ENCODE data around the gene KCNJ6.

KCNJ6 gene

GRCh38 chr21:37862536-37862935 is 53.7 kb downstream of the KCNJ6 start:
- no peaks in the 10 kb centered on the region for H3K9me3 Mint-ChIP-seq
- TF ChIP-seq CTCF (IDR thresholded peaks at IDR 0.05; ENCODE audit: unreplicated experiment in 3 of 3): no peak
- H3K36me3 Mint-ChIP-seq (ENCODE audit: low read depth): no peaks in the 10 kb centered on the region
- peaks cover 6% of the 10 kb centered on the region for H3K4me1 Mint-ChIP-seq
- H3K4me3 Mint-ChIP-seq: no peak overlapping the region
- H3K27me3 Mint-ChIP-seq (ENCODE audit: low read depth): peaks cover 6% of the 10 kb centered on the region
- H3K27ac Mint-ChIP-seq: peak overlapping the region in 2 of 3 experiments; percentile 2 to 15

GRCh38 chr21:37861561-37861960 is 54.7 kb downstream of the KCNJ6 start:
- H3K4me1 Mint-ChIP-seq: peaks cover 6% of the 10 kb centered on the region
- no peak for TF ChIP-seq CTCF (IDR thresholded peaks at IDR 0.05; ENCODE audit: unreplicated experiment in 3 of 3)
- H3K9me3 Mint-ChIP-seq: peaks cover 3% of the 10 kb centered on the region
- H3K4me3 Mint-ChIP-seq: no peak overlapping the region
- no peak overlapping the region for H3K27ac Mint-ChIP-seq
- H3K27me3 Mint-ChIP-seq (ENCODE audit: low read depth): peaks cover 10% of the 10 kb centered on the region
- no peaks in the 10 kb centered on the region for H3K36me3 Mint-ChIP-seq (ENCODE audit: low read depth)

GRCh38 chr21:37860416-37860815 is 55.8 kb downstream of the KCNJ6 start:
- H3K9me3 Mint-ChIP-seq: peaks cover 5% of the 10 kb centered on the region
- peaks cover 10% of the 10 kb centered on the region for H3K27me3 Mint-ChIP-seq (ENCODE audit: low read depth)
- H3K4me1 Mint-ChIP-seq: peaks cover 17% of the 10 kb centered on the region
- no peaks in the 10 kb centered on the region for H3K36me3 Mint-ChIP-seq (ENCODE audit: low read depth)
- no peak overlapping the region for H3K27ac Mint-ChIP-seq
- TF ChIP-seq CTCF (IDR thresholded peaks at IDR 0.05; ENCODE audit: unreplicated experiment in 3 of 3): no peak
- no peak overlapping the region for H3K4me3 Mint-ChIP-seq

- H3K4me3 Mint-ChIP-seq: peak overlapping the region in 1 of 3 experiments; percentile 11
- no peaks in the 10 kb centered on the region for H3K36me3 Mint-ChIP-seq (ENCODE audit: low read depth)
- peaks cover 20% of the 10 kb centered on the region for H3K4me1 Mint-ChIP-seq
- peaks cover 4% of the 10 kb centered on the region for H3K27me3 Mint-ChIP-seq (ENCODE audit: low read depth)
- no peak for TF ChIP-seq CTCF (IDR thresholded peaks at IDR 0.05; ENCODE audit: unreplicated experiment in 3 of 3)
- peaks cover 25% of the 10 kb centered on the region for H3K9me3 Mint-ChIP-seq
- H3K27ac Mint-ChIP-seq: peak overlapping the region; percentile 34 to 86 (median 80)
These were observed 60.3 kb downstream of the KCNJ6 start for GRCh38 chr21:37855647-37856625.

GRCh38 chr21:37855271-37855646 is 61.0 kb downstream of the KCNJ6 start:
- TF ChIP-seq CTCF (IDR thresholded peaks at IDR 0.05; ENCODE audit: unreplicated experiment in 3 of 3): no peak
- peak overlapping the region; percentile 34 to 86 (median 80) for H3K27ac Mint-ChIP-seq
- H3K4me3 Mint-ChIP-seq: no peak overlapping the region
- H3K9me3 Mint-ChIP-seq: peaks cover 25% of the 10 kb centered on the region
- peaks cover 4% of the 10 kb centered on the region for H3K27me3 Mint-ChIP-seq (ENCODE audit: low read depth)
- no peaks in the 10 kb centered on the region for H3K36me3 Mint-ChIP-seq (ENCODE audit: low read depth)
- peaks cover 20% of the 10 kb centered on the region for H3K4me1 Mint-ChIP-seq
